Measurements from ENCODE around the gene CARD11.
A peak's percentile ranks its signal among the peaks of the same experiment; 100 is the strongest.

Gene CARD11

DNA sequence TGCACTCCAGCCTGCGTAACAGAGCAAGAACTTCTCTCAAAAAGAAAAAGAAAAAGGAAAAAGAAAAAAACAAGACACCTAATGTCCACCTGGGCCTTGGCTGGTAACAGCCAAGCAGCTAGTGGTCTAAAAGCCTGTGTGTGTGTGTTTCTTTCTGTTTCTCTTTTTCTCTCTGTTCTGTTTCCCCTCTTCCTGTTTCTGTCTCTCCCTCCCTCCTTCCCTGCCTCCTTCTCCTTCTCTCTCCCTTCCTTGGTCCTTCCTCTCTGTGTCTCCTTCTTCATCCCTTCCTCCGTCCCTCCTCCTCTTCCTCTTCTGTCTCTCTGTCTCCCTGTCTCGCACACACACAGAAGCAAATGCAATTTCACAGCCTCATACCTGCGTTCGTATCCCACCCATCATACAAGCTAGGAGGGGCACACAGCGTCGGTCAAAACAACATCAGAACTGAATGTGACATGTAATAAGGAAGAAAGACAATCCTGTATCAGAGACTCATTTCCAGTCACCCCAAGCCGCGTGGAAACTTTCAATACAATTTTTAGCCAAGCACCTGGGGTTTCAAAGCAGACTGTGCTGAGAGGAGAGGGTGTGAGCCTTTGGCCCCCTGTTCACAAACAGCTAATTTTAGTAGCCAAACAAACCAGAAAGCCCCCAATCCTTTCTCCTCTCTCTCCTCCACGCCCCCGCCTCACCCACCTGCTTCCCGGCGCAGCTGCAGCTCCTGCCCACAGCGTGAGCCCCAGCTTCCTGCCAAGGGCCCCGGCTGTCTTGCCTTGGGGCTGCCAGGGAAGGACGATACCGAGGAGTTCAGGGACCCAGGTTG lies 149.3 kb downstream of the CARD11 start:
- DNase-seq = peak; percentile 68

DNA sequence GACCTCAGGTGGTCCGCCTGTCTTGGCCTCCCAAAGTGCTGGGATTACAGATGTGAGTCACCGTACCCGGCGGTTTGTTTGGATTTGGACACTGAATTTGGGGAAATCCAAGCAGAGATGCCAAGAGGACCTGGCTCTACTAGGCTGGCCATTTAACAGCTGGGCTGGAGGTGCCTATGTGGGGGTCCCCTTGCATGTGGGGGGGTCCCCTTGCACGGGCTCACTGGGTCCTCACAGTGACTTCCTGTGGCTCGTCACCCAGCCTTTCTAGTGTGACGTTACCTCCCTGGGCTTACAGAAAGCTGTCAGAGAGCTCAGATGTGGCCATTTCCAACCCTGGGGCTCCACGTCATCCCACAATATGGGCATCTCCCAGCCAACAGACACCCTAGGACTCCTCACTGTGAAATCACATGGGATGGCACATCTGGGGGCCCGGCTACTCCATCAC lies 150.2 kb downstream of the CARD11 start:
- no peak for DNase-seq

DNA sequence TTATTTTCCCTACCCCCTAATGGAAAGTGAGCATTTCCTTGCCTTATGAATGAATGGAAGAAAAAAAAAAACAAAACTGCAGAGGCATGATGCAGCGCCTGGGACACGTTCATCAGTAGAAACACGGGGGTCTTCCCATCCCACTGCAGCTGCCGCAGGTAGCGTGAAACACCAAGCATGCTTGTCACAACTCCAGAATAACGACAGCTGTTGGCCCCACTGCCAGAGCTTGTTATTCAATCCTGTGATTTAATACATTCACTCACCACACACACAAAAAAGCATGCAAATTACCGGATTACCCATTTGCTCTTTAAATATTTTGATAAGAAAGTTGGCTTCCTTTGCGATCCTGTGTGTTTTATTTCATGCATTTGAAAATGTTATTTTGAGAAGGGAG lies 151.1 kb downstream of the CARD11 start:
- DNase-seq = peak; percentile 76

DNA sequence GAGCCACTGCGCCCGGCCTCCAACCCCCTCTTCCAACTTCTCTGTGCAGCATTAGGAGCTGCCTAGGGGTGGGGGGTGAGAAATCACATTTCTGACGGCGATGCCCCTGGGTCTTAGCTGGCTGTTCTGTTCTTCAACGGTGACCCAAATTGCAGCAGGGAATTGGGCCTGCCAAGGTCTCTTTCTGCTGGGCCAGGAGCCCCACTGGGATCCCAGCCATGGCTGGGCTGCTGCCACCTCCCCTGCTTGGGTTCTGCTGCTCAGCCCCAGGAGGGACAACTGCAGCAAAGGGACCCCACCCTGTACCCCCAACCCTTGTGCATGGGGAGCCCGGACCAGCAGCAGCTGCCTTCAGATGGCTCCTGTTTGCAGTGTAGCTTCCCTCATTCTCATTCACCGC lies 155.9 kb downstream of the CARD11 start:
- DNase-seq = no peak

DNA sequence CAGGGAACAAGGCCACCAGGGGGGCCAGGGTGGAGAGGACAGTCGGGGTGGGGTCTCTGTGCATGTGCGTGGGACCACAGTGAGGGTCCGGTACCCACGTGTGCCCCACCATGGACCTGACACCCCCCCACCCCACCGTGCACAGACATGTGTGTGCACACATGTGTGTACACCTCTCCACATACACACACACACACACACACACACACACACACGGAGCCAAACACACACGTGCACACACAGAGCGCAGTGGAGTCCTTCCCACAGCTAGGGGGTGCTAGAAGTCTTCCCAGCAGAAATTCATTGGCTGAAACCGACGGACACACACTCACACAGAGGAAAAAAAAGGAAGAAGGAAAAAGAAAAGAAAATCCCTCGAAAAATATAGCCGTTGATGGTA lies 156.8 kb downstream of the CARD11 start:
- peak; percentile 86 for DNase-seq

DNA sequence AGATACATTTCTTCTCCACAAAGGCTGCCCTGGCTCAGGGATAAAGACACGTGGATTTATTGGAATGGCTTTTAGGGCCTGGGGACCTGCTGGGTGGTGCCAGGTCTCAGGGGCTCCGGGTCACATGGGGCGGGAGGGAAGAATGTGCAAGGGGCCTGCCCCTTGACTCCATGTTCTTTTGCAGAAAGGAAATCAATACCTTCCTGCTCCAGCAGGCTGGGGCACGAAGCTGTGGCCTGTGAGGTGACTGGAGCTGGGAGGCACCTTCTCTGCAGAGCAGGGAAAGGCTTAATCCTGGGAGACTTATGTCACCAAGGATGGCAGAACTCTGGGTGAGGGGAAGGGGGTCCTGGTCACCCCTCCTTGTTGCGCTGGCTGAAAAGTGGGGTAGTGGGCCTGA lies 157.3 kb downstream of the CARD11 start:
- DNase-seq = no peak

DNA sequence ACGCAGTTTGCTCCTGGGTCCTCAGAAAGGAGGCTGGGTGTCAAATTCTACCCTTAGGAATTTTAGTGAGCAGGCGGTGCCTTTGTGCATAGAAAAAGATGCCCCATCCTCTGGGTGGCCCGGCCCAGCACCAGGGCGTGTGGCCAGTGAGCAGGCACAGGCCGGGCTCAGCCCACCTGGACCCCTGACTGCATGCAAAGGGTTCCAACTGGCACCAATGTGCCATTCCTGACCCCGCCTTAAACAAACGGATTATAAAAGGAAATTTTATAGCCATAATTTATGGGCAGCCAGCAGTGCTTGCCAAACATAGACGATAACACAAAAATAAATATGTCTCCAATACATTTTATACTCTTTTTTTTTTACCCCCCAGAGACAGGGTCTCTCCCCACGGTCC lies 159.5 kb downstream of the CARD11 start:
- DNase-seq = peak; percentile 88

DNA sequence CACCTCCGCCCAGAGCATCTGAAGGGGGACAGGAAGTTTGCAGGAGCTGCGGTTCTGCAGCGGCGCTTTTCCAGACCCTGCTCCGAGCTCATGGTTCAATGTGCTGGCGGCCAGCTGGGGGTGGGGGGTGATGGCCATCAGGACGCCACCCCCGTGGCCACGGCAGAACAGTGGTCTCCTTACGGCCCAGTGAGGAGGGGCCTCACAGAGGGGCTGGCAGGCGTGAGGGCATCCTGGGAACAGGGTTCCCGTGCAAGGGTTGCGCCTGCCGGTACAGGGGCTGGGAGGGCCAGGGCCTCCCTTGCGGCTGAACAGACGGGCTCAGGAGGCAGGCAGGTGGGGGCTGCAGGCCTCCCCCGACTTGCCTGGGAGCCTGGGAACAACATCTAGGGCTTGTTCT lies 160.6 kb downstream of the CARD11 start:
- no peak for DNase-seq

DNA sequence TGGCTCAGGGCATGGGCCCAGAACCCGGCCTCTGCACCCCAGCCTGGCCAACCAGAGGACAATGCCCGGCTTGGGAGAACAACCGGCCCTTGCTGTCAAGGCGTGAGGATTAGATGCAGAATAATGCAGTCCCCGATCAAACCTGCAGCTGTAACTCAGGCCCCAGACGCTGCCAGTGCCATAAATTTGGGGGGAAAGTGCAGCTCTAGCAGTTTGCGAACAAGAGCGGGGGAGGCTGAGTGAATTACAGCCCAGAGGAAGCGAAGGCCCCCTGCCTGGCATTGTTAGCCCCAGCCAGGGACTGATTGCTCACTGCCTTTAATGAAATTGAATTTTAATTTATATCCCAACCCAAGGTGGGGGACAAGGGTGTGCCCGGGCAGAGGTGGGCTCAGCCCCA lies 161.6 kb downstream of the CARD11 start:
- peak; percentile 74 for DNase-seq

DNA sequence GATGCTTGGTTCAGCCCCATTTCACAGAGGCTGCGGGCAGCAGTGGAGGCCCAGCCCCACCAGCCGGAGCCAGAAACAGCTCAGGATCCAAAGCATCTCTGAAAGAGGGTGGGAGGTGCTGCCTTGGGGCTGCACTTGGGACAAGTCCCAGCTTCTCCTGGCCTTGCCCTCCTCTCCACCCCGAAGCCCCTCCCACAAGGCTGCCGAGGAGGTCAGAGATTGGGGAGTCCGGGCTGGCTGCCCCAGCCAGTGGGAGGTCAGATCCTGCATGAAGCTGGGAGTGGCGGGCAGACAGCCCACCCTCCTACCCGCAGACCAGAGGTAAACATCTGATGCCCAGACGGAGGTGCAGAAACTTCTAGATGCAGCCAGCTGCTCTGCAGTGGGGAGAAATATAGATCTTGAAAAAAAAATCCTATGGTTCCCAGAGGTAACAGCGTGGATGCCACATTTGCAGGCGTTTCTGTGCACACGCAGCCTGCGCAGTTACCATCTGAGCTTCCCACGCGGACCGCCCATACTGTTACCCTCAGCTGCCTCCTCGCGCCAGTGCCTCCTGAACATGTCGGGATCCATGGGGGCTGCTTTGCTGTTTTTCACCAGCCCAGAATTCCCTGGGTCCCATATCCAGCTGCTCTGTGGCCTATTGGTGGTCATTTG lies 162.7 kb downstream of the CARD11 start:
- DNase-seq = no peak

DNA sequence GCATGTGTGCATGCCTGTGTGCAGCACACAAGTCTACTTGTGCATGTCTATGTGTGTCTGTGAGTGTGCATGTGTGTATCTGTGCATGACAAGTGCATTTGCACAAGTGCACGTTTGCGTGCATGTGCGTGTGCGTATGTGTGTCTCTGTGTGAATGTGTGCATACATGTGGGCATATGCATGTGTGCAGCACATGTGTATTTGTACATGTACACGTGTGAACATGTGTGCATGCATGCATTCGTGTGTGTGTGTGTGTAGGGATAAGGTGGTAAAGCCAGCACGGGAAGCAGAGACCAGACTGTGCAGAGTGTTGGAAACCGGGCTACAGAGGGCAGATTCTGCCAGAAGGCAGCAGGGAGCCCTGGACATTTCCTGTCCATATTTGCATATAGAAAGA lies 163.6 kb downstream of the CARD11 start:
- DNase-seq = no peak

DNA sequence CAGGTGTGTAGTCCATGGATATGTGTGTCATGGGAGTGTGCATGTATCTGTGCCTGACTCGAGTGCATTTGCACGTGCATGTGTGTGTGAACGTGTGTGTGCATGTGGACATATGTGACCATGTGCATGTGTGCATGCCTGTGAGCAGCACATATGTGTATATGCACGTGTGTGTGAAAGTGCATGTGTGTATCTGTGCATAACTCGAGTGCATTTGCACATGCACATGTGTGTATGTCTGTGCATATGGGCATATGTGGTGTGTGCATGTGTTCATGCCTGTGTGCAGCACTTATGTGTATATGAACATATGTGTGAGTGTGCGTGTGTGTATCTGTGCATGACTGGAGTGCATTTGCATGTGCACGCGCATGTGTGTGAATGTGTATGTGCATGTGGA lies 164.3 kb downstream of the CARD11 start:
- DNase-seq = no peak

DNA sequence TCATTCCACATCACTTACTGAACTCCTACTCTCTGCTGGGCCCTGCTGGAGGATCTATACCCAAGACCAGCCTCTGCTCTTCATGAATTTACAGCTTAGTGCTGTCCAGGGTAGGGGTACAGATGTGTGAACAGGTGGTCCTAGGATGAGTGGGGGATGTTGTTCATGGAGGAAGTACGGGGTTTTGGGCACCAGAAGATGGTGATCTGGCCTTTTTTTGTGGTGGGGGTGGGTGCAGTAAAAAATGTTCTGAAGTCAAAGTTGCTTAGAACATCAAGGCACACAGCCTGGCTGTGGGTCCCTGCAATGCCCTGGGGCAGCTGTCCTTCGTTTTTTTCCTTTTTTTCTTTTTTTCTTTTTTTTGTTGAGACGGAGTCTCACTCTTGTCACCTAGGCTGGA lies 165.4 kb downstream of the CARD11 start:
- no peak for DNase-seq

DNA sequence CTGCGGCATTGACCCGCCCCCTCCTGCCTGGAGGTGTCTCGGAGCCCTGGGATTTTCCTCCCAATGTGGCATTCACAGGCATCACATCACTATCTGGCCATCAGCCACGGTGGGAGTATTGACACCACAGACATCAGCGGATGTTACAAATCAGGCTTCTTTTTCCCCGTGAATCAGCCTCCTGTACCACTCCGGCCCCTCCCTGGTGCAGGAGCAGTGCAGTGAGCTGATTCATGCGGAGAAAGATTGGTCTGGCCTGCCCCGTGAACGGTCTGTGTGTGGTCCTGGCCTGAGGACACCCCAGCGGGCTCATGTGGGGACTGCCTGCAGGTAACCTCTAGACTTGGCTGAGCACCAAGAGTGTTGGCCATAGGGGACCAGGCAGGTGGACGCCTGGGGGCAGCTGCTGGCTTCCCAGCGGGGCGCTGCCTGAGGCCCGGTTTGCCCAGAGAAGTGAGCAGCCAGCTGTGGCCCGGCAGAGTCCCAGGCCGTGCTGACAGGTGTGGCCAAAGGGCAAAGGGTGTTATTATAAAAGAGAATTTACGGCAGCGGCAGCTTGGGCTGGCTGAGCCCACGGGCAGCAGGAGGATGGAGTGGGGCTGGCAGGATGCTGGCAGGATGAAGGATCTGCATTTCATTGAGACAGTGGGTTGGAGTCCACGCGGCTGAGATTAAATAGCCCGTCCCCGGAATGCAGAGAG lies 167.5 kb downstream of the CARD11 start:
- DNase-seq = peak; percentile 95

DNA sequence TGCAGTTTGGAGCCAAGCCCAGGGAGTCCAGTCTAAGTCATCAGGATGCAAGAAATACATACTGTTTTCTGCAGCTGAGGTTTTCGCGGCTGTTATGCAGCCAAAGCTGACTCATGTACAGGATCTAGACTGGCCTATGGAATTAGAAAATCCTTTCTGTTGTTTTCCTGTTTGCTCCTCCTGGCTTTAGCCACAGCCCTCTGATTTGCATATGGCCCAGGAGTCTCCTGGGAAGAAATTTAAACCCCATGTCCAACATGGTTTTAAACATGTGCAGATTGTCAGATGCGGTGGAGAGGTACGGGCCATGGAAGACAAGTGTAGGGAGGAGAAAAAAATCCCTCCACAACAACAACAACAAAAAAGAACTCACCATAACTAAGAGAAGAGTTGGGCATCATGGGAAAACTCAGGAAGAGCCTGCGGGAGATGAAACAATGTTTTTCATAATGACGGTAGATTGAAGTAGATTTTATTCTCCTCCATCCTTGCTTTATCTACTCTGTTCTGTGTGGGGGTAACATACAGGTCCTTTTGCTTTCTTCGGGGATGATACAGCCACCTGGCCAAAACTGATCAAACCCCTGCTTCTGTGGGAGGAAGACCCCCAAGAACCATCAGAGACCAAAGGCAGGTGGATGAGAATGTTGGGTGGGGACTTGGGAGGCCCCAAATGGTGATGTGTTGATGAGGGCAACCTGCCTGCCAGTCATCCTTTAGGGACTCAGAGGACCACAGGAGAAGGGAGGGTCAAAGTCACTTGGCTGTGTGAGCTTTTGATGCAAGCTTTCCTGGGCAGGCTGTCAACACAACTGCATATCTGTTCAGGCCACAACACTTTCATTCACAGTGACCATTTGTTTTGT lies 169.7 kb downstream of the CARD11 start:
- peak; percentile 22 for DNase-seq

DNA sequence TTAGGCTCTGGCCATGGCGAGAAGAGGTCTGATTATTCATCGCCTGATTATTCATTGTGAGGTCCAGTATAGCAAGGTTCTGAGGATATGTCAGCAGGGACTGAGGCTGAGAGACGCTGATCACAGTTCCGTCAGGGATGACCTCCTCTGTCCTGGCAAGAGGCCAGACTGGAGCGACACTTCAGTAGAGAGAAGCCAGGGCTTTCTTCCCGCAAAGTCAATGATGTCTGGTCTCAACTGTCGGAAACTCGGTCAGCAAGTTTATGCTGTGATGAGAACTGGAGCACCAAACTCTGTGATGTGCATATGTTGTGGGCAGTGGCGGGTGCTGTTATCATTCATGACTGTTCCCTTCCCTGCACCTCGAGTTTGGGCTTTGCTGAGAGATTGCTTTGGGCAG lies 170.5 kb downstream of the CARD11 start:
- peak; percentile 41 for DNase-seq

DNA sequence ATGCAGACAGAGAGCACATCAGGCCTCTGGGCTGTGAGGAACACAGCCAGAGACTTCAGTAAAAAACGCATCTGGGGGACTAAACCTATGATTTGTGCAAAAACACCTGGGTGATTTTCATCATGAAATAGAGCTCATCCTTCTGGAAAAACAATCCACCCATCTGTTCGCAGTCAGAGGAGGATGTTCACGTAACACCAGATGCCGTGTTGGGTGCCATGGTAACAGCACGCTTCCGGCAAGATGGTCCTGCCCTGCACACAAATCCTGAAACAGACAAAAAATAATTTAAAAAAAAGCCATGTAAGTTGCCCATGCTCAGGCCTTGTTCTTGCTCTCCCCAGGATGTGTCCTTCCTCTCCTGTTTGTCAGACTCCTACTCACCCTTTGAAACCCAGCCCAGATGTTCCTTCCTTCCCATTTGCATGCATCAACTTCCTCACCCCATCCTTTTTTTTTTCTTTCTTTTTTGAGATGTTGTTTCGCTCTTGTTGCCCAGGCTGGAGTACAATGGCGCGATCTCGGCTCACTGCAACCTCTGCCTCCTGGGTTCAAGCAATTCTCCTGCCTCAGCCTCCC lies 171.3 kb downstream of the CARD11 start:
- DNase-seq = peak; percentile 67

DNA sequence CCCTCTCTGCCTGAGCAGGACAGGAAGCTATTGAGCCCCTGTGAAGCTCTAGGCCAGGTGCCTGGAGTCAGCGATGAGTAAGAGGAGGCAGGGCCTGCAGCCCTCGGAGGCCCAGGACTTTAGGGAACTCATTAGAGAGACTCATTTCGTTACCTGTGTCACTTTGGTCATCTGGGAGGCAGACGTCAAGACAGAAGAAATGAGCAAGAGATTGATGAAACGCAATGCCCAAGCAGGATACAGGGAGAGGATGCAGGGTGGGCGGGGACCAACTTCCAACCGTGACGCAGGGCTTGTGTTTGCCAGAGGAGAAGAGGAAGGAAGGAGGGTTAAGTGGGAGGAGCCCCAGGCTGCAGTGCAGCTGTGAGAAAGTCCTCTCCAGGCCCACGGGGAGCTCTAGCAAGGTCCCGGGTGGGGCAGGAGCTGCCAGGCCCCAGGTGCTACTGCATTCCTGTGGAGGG lies 173.2 kb downstream of the CARD11 start:
- peak; percentile 86 for DNase-seq

DNA sequence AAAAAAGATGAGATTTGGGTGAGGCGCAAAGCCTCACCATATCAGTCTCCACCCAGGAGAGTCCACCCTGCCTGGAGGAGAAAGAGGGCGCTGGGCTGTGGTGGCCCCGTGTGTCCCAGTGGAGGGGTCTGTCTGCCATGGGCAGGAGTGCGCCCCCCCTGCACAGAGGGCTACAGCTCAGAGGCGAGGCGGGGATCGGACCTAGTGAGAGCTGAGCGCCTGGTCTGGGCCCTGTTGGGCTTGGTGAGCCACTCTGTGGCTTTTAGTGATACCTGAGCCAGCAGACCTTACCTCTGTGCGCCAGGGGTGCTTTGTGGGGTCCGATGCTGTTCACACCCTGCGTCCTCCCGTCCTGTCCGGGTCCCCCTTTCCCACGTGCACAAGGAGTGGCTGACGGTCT lies 173.7 kb downstream of the CARD11 start:
- DNase-seq = no peak

DNA sequence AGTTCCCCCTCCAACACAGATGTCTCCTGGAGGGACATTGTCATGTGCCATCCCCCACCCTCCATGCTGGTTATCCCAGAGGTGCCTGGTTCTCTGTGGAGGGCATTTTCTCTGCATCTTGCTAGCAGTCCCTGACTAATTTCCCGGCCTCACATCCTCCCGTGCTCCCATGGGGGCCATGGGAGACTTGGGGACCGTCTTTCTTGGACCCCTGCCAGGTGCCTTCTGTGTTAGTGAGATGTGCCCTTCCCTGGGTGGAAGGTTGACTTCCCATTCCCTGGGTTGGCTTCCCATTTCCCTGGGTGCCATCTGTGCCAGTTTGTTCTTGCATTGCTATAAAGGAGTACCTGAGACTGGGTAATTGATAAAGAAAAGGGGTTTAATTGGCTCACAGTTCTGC lies 177.1 kb downstream of the CARD11 start:
- peak; percentile 54 for DNase-seq

DNA sequence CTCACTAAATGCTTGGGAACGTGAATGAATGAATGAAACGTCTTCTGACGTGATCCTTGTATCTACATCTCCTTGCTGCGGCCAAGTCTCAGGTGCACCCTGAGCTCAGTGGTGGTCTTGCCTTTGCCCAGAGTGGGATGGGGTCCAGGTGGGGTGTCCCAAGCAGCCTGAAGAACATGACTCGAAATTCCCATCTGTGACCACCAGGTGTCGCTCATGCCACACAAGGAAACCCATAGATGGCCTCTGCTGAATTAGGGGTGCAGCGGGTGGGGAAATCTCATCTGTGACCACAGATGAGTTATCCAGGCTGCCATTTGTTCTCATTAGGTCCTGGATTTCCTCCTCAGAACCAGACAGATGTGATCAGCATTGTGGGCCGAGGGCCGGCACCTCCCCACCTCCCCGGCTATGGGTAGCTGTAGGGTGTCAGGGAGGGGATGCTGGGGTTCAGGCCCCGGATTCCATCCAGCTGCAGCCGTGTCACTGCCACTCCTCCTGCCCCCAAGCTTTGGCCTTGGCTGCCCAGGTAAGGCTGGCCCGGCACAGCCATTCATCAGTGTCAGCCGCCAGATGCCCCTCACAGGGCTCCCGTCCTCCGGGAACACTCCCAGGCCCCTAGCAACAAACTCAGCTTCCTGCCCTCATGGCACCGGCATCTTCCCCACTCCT lies 178.5 kb downstream of the CARD11 start:
- peak; percentile 75 for DNase-seq

Measured in NCI-H69 (cell line).